Chondrocyte (in vitro differentiated cells): Measurements from ENCODE around the gene LTB4R2. TPM values are rescaled to one million over a fixed set of nuclear protein-coding genes. Genes with fewer than 3 reads are reported as not detected.

Experiments used
- DNase-seq: peaks from one replicate; pipeline ENCODE4 v3.0.0; 2021; ENCODE audit warnings: mixed read lengths, low spot score
- H3K27ac Mint-ChIP-seq: one replicate; pipeline ENCODE4 v1.8.0; 2021; ENCODE audit warnings: mild to moderate bottlenecking, moderate library complexity, mixed read lengths; ENCODE audit not compliant: unreplicated experiment
- H3K27me3 Mint-ChIP-seq: 2 replicates; pipeline ENCODE4 v1.8.0; 2021; ENCODE audit warnings: low read depth, mixed read lengths
- H3K36me3 Mint-ChIP-seq: 2 replicates; pipeline ENCODE4 v1.8.0; 2021; ENCODE audit warnings: low read depth, mixed read lengths
- H3K4me1 Mint-ChIP-seq: 2 replicates; pipeline ENCODE4 v1.8.0; 2021; ENCODE audit warnings: low read depth, mild to moderate bottlenecking, mixed read lengths
- H3K4me3 Mint-ChIP-seq: one replicate; pipeline ENCODE4 v1.8.0; 2021; ENCODE audit warnings: mild to moderate bottlenecking, moderate library complexity, mixed read lengths; ENCODE audit not compliant: unreplicated experiment
- H3K9me3 Mint-ChIP-seq: 2 replicates; pipeline ENCODE4 v1.8.0; 2021; ENCODE audit warnings: low read depth, mixed read lengths
- total RNA-seq: library from RNA; stranded (reverse); gene quantifications from 3 replicates; pipeline ENCODE4 v1.2.1, GENCODE V29; 2021
- TF ChIP-seq, protein P1 (sequence below): fragments of 200-600 bp; sonication (generic); IDR thresholded peaks from 2 replicates; pipeline ENCODE4 v1.5.0; 2021; ENCODE audit warnings: antibody characterized with exemption, mild to moderate bottlenecking, moderate library complexity

LTB4R2 gene
- total RNA-seq, 1 donor from 2014 or later, result 9.1 TPM

DNA sequence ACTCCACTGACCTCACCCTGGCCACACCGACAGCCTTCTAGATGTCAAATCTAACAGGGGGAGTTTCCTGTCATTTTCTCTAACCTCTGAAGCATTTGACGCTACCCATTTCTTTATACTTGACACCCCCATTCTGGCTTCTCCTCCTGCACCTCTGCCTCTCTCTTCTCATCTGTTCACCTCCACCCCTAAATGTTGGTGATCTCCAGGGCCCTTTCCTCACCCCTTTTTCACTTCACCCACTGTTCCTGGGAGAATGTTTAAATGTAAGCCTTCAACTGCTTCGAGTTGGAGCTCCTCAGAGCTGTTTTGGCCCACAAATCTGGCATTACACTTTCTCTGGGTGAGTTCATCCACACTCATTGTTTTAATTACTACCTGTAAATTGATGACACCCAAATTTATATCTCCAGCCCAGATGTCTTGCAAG lies 38.1 kb upstream of the LTB4R2 start:
- H3K27ac Mint-ChIP-seq, result peak overlapping the region; percentile 73
- H3K36me3 Mint-ChIP-seq, result peaks cover 8% of the 10 kb centered on the region
- TF ChIP-seq, protein P1, sequence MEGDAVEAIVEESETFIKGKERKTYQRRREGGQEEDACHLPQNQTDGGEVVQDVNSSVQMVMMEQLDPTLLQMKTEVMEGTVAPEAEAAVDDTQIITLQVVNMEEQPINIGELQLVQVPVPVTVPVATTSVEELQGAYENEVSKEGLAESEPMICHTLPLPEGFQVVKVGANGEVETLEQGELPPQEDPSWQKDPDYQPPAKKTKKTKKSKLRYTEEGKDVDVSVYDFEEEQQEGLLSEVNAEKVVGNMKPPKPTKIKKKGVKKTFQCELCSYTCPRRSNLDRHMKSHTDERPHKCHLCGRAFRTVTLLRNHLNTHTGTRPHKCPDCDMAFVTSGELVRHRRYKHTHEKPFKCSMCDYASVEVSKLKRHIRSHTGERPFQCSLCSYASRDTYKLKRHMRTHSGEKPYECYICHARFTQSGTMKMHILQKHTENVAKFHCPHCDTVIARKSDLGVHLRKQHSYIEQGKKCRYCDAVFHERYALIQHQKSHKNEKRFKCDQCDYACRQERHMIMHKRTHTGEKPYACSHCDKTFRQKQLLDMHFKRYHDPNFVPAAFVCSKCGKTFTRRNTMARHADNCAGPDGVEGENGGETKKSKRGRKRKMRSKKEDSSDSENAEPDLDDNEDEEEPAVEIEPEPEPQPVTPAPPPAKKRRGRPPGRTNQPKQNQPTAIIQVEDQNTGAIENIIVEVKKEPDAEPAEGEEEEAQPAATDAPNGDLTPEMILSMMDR, result no peak
- H3K4me1 Mint-ChIP-seq, result peaks cover 16% of the 10 kb centered on the region
- DNase-seq, result no peak
- H3K4me3 Mint-ChIP-seq, result peak overlapping the region; percentile 92
- H3K27me3 Mint-ChIP-seq, result no peaks in the 10 kb centered on the region
- no peaks in the 10 kb centered on the region for H3K9me3 Mint-ChIP-seq

DNA sequence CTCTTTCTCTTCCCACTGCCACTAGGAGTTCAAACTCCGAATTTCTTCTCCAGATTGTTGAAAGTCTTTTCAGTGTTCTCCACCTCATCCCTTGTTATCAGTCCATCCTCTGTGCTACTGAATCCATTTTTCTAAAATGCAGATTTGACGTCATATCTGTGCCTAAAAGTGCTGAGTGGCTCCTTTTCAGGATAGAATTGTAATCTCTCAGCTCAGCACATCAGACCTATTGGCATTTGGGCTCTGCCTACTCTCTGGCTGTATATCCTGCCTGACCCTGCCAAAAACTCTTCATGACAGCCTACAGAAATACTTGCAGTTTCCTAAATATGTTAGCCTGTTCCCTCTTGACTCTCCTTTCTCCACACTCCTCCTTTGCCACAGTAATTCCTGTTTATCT lies 37.5 kb upstream of the LTB4R2 start:
- Mint-ChIP-seq H3K4me1 (peaks cover 16% of the 10 kb centered on the region), H3K9me3 (no peaks in the 10 kb centered on the region), H3K27me3 (no peaks in the 10 kb centered on the region), H3K27ac (no peak overlapping the region), H3K36me3 (peaks cover 2% of the 10 kb centered on the region), H3K4me3 (peak overlapping the region; percentile 31)
- no peak for DNase-seq
- TF ChIP-seq, protein P1, result no peak

DNA sequence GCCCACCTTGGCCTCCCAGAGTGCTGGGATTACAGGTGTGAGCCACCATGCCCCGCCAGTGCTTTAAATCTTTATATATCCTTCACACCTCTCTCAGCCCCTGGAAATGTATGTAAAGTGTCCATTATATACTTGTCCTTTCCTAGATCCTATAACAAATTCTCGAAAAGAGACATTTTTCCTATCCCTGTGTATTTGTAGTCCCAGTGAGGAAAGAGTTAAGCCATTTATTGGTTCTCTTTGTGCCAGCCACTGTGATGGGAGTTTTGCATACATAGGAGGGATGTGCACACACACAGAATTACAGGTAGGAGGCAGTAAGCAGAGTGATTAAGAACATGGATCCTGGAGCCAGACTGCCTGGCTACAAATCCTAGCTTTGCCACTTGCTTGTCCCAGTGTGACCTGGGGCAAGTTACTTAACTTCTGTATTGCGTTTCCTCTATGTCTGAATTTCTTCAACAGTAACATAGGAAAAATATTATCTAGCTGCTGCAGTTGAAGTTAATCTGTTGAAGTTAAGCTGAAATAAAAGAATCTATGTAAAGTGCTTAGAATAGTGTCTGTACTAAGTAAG lies 36.4 kb upstream of the LTB4R2 start:
- no peaks in the 10 kb centered on the region for H3K9me3 Mint-ChIP-seq
- H3K4me3 Mint-ChIP-seq, result no peak overlapping the region
- no peaks in the 10 kb centered on the region for H3K27me3 Mint-ChIP-seq
- no peaks in the 10 kb centered on the region for H3K36me3 Mint-ChIP-seq
- TF ChIP-seq, protein P1, result no peak
- no peak overlapping the region for H3K27ac Mint-ChIP-seq
- H3K4me1 Mint-ChIP-seq, result peaks cover 16% of the 10 kb centered on the region
- DNase-seq, result no peak

DNA sequence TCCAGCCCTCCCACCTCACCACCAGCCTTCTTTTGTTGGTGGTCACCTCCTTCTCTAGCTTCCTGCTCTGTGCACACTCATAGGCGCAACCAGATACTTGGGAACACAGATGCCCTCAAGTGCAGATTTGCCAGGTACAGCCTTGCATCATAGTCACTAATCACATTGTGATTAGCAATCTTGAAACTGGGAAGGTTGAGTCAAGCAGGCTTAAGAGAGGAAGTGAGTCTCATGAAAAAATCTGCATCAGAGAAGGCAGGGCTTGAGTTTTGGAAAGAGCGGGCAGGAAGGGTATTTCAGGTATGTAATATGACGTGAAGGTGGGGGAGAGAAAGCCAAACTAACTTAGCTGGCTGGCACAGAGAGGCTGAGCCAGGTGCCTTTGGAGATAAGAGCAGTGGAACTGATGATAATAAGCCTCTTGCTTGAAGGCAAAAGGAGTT lies 35.8 kb upstream of the LTB4R2 start:
- no peak overlapping the region for H3K4me3 Mint-ChIP-seq
- DNase-seq, result peak; percentile 11
- H3K27ac Mint-ChIP-seq, result no peak overlapping the region
- H3K9me3 Mint-ChIP-seq, result no peaks in the 10 kb centered on the region
- TF ChIP-seq, protein P1, result no peak
- no peaks in the 10 kb centered on the region for H3K27me3 Mint-ChIP-seq
- H3K36me3 Mint-ChIP-seq, result no peaks in the 10 kb centered on the region
- H3K4me1 Mint-ChIP-seq, result peaks cover 16% of the 10 kb centered on the region

DNA sequence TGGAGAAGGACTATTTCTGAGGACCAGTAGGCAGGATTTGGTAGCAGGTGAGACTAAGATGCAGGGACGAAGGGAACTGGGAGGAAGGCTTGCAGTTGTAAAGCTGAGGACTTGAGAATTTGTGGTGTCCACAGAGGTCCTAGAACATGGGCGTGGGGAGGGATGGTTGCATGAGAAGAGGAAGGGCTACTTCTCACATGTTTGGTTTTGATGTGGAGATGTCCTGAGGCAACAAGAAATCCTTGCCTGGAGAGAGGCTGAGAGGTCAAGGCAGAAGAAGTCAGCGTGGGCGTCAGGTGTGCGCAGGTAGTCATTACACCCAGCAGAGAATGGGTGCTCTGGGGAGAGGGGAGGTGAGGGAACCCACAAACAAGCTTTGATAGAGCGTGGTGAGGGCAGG lies 32.9 kb upstream of the LTB4R2 start:
- H3K4me3 Mint-ChIP-seq, result no peak overlapping the region
- H3K27ac Mint-ChIP-seq, result no peak overlapping the region
- TF ChIP-seq, protein P1, result no peak
- H3K36me3 Mint-ChIP-seq, result no peaks in the 10 kb centered on the region
- peak; percentile 35 for DNase-seq
- H3K27me3 Mint-ChIP-seq, result no peaks in the 10 kb centered on the region
- H3K4me1 Mint-ChIP-seq, result peaks cover 6% of the 10 kb centered on the region
- H3K9me3 Mint-ChIP-seq, result no peaks in the 10 kb centered on the region
